H1 (cell line): Measurements from ENCODE around the gene SMCP. TPM values are rescaled to one million over a fixed set of nuclear protein-coding genes. Genes with fewer than 3 reads are reported as not detected.
A peak's percentile ranks its signal among the peaks of the same experiment; 100 is the strongest.

Experiments
- CTCF ChIA-PET: fragments of 300-600 bp; sonication (Branson Sonifier 250); formaldehyde crosslinking; loops from one replicate; lab custom pipeline; 2021; ENCODE audit not compliant: partially characterized antibody; lab: Charles Lee
- POLR2A ChIA-PET: fragments of 300-600 bp; sonication (Branson Sonifier 250); formaldehyde crosslinking; loops from one replicate; lab custom pipeline; 2021; ENCODE audit warnings: inconsistent platforms; ENCODE audit not compliant: partially characterized antibody; lab: Charles Lee
- DNase-seq, 2 experiments: peaks; one replicate each; pipeline versions ENCODE4 v3.0.0 to v3.0.0-alpha.2; 2010 to 2022; ENCODE audit warnings: low spot score in 2 of 2, low read depth in 1 of 2, mixed read lengths in 1 of 2
- FAIRE-seq: peaks from 2 replicates; lab custom pipeline; 2011; peaks lifted over from hg19 to GRCh38; lab: Jason Lieb, UNC
- H2AFZ ChIP-seq: 2 replicates; pipeline ENCODE4 v1.8.1; 2012; ENCODE audit warnings: low read length, inconsistent platforms
- H2AK5ac ChIP-seq: 2 replicates; pipeline ENCODE4 v1.6.1; 2013; ENCODE audit warnings: low read depth, low read length
- H2BK120ac ChIP-seq: replicated peaks from 2 replicates; pipeline ENCODE3; 2013; ENCODE audit warnings: low read depth, low read length, inconsistent platforms
- H2BK12ac ChIP-seq: 2 replicates; pipeline ENCODE4 v1.6.1; 2013; ENCODE audit warnings: low read depth, low read length
- H2BK15ac ChIP-seq: 2 replicates; pipeline ENCODE4 v1.6.1; 2013; ENCODE audit warnings: low read length
- H2BK20ac ChIP-seq: 2 replicates; pipeline ENCODE4 v1.6.1; 2013; ENCODE audit warnings: low read length
- H2BK5ac ChIP-seq: 2 replicates; pipeline ENCODE4 v1.6.1; 2013; ENCODE audit warnings: low read depth, low read length
- H3K14ac ChIP-seq: 2 replicates; pipeline ENCODE4 v1.6.1; 2013; ENCODE audit warnings: inconsistent platforms; ENCODE audit not compliant: insufficient read length
- H3K18ac ChIP-seq: 2 replicates; pipeline ENCODE4 v1.6.1; 2013; ENCODE audit warnings: low read length; ENCODE audit errors: extremely low read depth
- H3K23ac ChIP-seq: 2 replicates; pipeline ENCODE4 v1.6.1; 2013; ENCODE audit warnings: inconsistent platforms; ENCODE audit not compliant: insufficient read length
- H3K23me2 ChIP-seq: 2 replicates; pipeline ENCODE4 v1.6.1; 2013; ENCODE audit warnings: low read depth, low read length
- H3K27ac ChIP-seq: 2 replicates; pipeline ENCODE4 v1.6.1; 2011; ENCODE audit warnings: low read depth, low read length, inconsistent platforms
- H3K27me3 ChIP-seq, 4 experiments: replicated peaks in 1 of 4; 1 replicate in 1 of 4; 2 replicates in 3 of 4; pipeline versions ENCODE4 v1.6.1 to v1.8.1; 2011 to 2013; ENCODE audit warnings: low read length in 3 of 4, mild to moderate bottlenecking in 3 of 4, inconsistent platforms in 2 of 4, mixed read lengths in 2 of 4, moderate library complexity in 1 of 4; ENCODE audit not compliant: control insufficient read depth in 3 of 4, insufficient read depth in 3 of 4; ENCODE audit errors: extremely low read depth in 1 of 4
- H3K36me3 ChIP-seq, 4 experiments: 2 replicates each; pipeline versions ENCODE4 v1.6.1 to v1.8.1; 2011 to 2013; ENCODE audit warnings: mild to moderate bottlenecking in 4 of 4, low read length in 3 of 4, moderate library complexity in 2 of 4, control low read depth in 1 of 4, inconsistent platforms in 1 of 4; ENCODE audit not compliant: insufficient read depth in 4 of 4, control insufficient read depth in 2 of 4
- H3K4ac ChIP-seq: replicated peaks from 2 replicates; pipeline ENCODE3; 2013; ENCODE audit warnings: low read length, low read depth, mixed read lengths, inconsistent platforms; ENCODE audit not compliant: insufficient read length
- H3K4me1 ChIP-seq, 4 experiments: replicated peaks in 1 of 4; 1 replicate in 1 of 4; 2 replicates in 3 of 4; pipeline versions ENCODE4 v1.6.1 to v1.8.1; 2011 to 2013; ENCODE audit warnings: low read length in 3 of 4, inconsistent platforms in 2 of 4, mixed read lengths in 1 of 4; ENCODE audit not compliant: insufficient read depth in 4 of 4, control insufficient read depth in 3 of 4
- H3K4me2 ChIP-seq, 2 experiments: 2 replicates each; pipeline versions ENCODE4 v1.6.1 to v1.8.1; 2011 to 2013; ENCODE audit warnings: low read depth in 2 of 2, low read length in 2 of 2, control low read depth in 1 of 2, inconsistent platforms in 1 of 2, mild to moderate bottlenecking in 1 of 2; ENCODE audit not compliant: insufficient read depth in 1 of 2
- H3K4me3 ChIP-seq, 4 experiments: fragments of 200-600, 300-600 bp in 1 of 4; sonication (generic), shearing (Covaris generic), sonication (Bioruptor Twin) in 1 of 4; 2 replicates each; pipeline versions ENCODE4 v1.5.1 to v1.8.1; 2011 to 2016; ENCODE audit warnings: low read length in 4 of 4, low read depth in 3 of 4, control low read depth in 2 of 4, inconsistent platforms in 2 of 4, mild to moderate bottlenecking in 2 of 4, mixed read lengths in 1 of 4, moderate library complexity in 1 of 4; ENCODE audit not compliant: insufficient read depth in 2 of 4; ENCODE audit errors: extremely low read depth in 1 of 4
- H3K56ac ChIP-seq: replicated peaks from 2 replicates; pipeline ENCODE3; 2013; ENCODE audit warnings: low read depth, mild to moderate bottlenecking, mixed read lengths, low read length, inconsistent platforms; ENCODE audit not compliant: insufficient read length
- H3K79me1 ChIP-seq: 2 replicates; pipeline ENCODE4 v1.6.1; 2013; ENCODE audit warnings: low read depth, low read length, control low read depth
- H3K79me2 ChIP-seq, 2 experiments: 2 replicates each; pipeline versions ENCODE4 v1.6.1 to v1.8.1; 2012 to 2013; ENCODE audit warnings: low read length in 2 of 2, mild to moderate bottlenecking in 2 of 2, inconsistent platforms in 1 of 2; ENCODE audit not compliant: insufficient read depth in 2 of 2, control insufficient read depth in 1 of 2
- H3K9ac ChIP-seq, 4 experiments: replicated peaks in 1 of 4; 1 replicate in 1 of 4; 2 replicates in 3 of 4; pipeline versions ENCODE4 v1.6.1 to v1.8.1; 2011 to 2013; ENCODE audit warnings: low read depth in 3 of 4, low read length in 3 of 4, control low read depth in 2 of 4, mild to moderate bottlenecking in 2 of 4, moderate library complexity in 2 of 4, inconsistent platforms in 1 of 4; ENCODE audit errors: extremely low read depth in 1 of 4
- H3K9me3 ChIP-seq, 2 experiments: 2 replicates each; pipeline versions ENCODE4 v1.6.1 to v1.8.1; 2012 to 2013; ENCODE audit warnings: mild to moderate bottlenecking in 2 of 2, moderate library complexity in 2 of 2, control low read depth in 1 of 2, inconsistent platforms in 1 of 2, low read depth in 1 of 2, low read length in 1 of 2, mixed read lengths in 1 of 2; ENCODE audit not compliant: insufficient read depth in 2 of 2
- H4K20me1 ChIP-seq, 2 experiments: replicated peaks in 1 of 2; 2 replicates each; pipeline versions ENCODE3 to v1.8.1; 2011 to 2013; ENCODE audit warnings: inconsistent platforms in 2 of 2, low read length in 2 of 2, mild to moderate bottlenecking in 1 of 2; ENCODE audit not compliant: insufficient read depth in 2 of 2, control insufficient read depth in 1 of 2
- H4K5ac ChIP-seq: 2 replicates; pipeline ENCODE4 v1.6.1; 2013; ENCODE audit warnings: low read length, low read depth, mixed read lengths, inconsistent platforms; ENCODE audit not compliant: insufficient read length
- H4K8ac ChIP-seq: 2 replicates; pipeline ENCODE4 v1.8.0; 2013; ENCODE audit warnings: mild to moderate bottlenecking, moderate library complexity, low read length, inconsistent platforms; ENCODE audit not compliant: insufficient read depth; ENCODE audit errors: extremely low read depth
- H4K91ac ChIP-seq: replicated peaks from 2 replicates; pipeline ENCODE3; 2013; ENCODE audit warnings: low read length, mixed read lengths, inconsistent platforms; ENCODE audit not compliant: insufficient read length
- BCL11A ChIP-seq, 2 experiments: IDR thresholded peaks; one replicate each; pipeline ENCODE4 v1.6.1; 2011; ENCODE audit warnings: low read depth in 2 of 2, low read length in 2 of 2, mild to moderate bottlenecking in 2 of 2
- CTCF ChIP-seq, 3 experiments: IDR thresholded peaks; 1 replicate in 2 of 3; 2 replicates in 1 of 3; pipeline versions ENCODE4 v1.5.1 to v1.6.1; 2011; ENCODE audit warnings: low read length in 3 of 3, mild to moderate bottlenecking in 3 of 3, inconsistent platforms in 2 of 3, low read depth in 1 of 3, moderate library complexity in 1 of 3; ENCODE audit not compliant: insufficient read depth in 1 of 3; ENCODE audit errors: control extremely low read depth in 1 of 3
- RAD21 ChIP-seq, 2 experiments: IDR thresholded peaks in 1 of 2; conservative IDR thresholded peaks in 1 of 2; 2 replicates each; pipeline ENCODE4 v1.6.1; 2011; ENCODE audit warnings: low read depth in 2 of 2, low read length in 2 of 2, improper control_type of control experiment in 1 of 2, inconsistent platforms in 1 of 2, mild to moderate bottlenecking in 1 of 2, moderate library complexity in 1 of 2
- WGBS, 2 experiments: shearing (Covaris generic) in 1 of 2; methylation state at CpG; one replicate each; pipeline versions ENCODE4 v1.1.6 to v1.1.7; 2013 to 2015; ENCODE audit warnings: low lambda C conversion rate in 2 of 2, mixed read lengths in 2 of 2, inconsistent platforms in 1 of 2, low coverage in 1 of 2, missing lambda C conversion rate in 1 of 2; ENCODE audit not compliant: insufficient replicate concordance in 2 of 2, insufficient coverage in 1 of 2, insufficient read length in 1 of 2; ENCODE audit errors: extremely low coverage in 1 of 2, missing lambda C conversion rate in 1 of 2; 5-methylcytosine and 5-hydroxymethylcytosine counted together
- polyA plus RNA-seq, 7 experiments: library from polyadenylated mRNA; depleted of rRNA in 3 of 7; stranded (reverse) in 5 of 7; unstranded in 2 of 7; fragments of >200 nt in 5 of 7; fragments of 200-250 nt in 2 of 7; gene quantifications; 1 replicate in 5 of 7; 2 replicates in 1 of 7; 4 replicates in 1 of 7; pipeline versions ENCODE4 v1.2.1 to v1.2.3, GENCODE V29; 2011 to 2013; ENCODE audit warnings: missing spikeins in 2 of 7, mixed read lengths in 2 of 7
- total RNA-seq: library from RNA; stranded (reverse); fragmentation: NEBNext Ultra II Directional; extraction: Animal tissue kit (Norgen Biotek cat#: 25700); gene quantifications from 2 replicates; pipeline ENCODE4 v1.2.1, GENCODE V29; 2021

SMCP gene
- total and polyA plus RNA-seq, 2 of the 8 experiments (the other 6 are each of a cell fraction or from before 2014, with no cell fraction given): not detected

GRCh38 chr1:152917794-152918193 is 39.7 kb downstream of the SMCP start:
- FAIRE-seq (peak; percentile 13), DNase-seq (no peak)
- H3K56ac ChIP-seq: no peak overlapping the region
- H3K4me1 ChIP-seq: no peaks in the 10 kb centered on the region
- no peak overlapping the region for H3K14ac ChIP-seq
- H2BK15ac ChIP-seq: no peak overlapping the region
- H2BK20ac ChIP-seq: no peak overlapping the region
- H2BK120ac ChIP-seq: no peak overlapping the region
- no peak overlapping the region for H2AK5ac ChIP-seq
- H3K27ac ChIP-seq: no peak overlapping the region
- H3K23ac ChIP-seq: no peak overlapping the region
- no peaks in the 10 kb centered on the region for H3K79me2 ChIP-seq
- no peaks in the 10 kb centered on the region for H4K20me1 ChIP-seq
- H3K9ac ChIP-seq: no peak overlapping the region
- TF ChIP-seq RAD21 (IDR thresholded peaks at IDR 0.05 in 1 of 2, conservative IDR thresholded peaks at IDR 0.05 in 1 of 2; ENCODE audit: low read depth in 2 of 2, low read length in 2 of 2): peak; percentile 71 to 78
- TF ChIP-seq CTCF (IDR thresholded peaks at IDR 0.05; ENCODE audit: control extremely low read depth in 1 of 3, insufficient read depth in 1 of 3, low read depth in 1 of 3, low read length in 3 of 3): peak in 2 of 3 experiments; percentile 49 to 62; a peak in 3 of 4 replicates
- TF ChIP-seq BCL11A (IDR thresholded peaks at IDR 0.05; ENCODE audit: low read depth in 2 of 2, low read length in 2 of 2): no peak
- TF ChIP-seq, all 59 proteins: peak for 2
- Histone ChIP-seq H2BK12ac (no peak overlapping the region), H4K91ac (no peak overlapping the region), H4K5ac (no peak overlapping the region), H2AFZ (no peak overlapping the region), H3K4me3 (no peak overlapping the region), H3K4me2 (no peak overlapping the region), H3K23me2 (no peaks in the 10 kb centered on the region), H3K4ac (no peak overlapping the region), H3K79me1 (no peaks in the 10 kb centered on the region), H3K36me3 (no peaks in the 10 kb centered on the region), H3K27me3 (no peaks in the 10 kb centered on the region), H3K9me3 (no peaks in the 10 kb centered on the region), H3K18ac (no peak overlapping the region), H2BK5ac (no peak overlapping the region), H4K8ac (no peak overlapping the region)
- POLR2A ChIA-PET: no interaction called here
- CTCF ChIA-PET: no interaction called here
- 55% methylated on average over 3 of the region's 3 CpGs; no CpG with 5 or more reads in 1 of the 2 experiments for WGBS, 2 experiments
